Lower leg skin (tissue), 4 donors: Measurements from ENCODE around the gene GID4. TPM values are rescaled to one million over a fixed set of nuclear protein-coding genes. Genes with fewer than 3 reads are reported as not detected.

Source experiments
- DNase-seq, 2 donors: peaks; one replicate each; pipeline ENCODE4 v3.0.0-alpha.2; 2019; ENCODE audit warnings: low spot score in 2 of 2
- H3K4me3 ChIP-seq: fragments of 200-600 bp; sonication (generic); 2 replicates; pipeline ENCODE4 v1.5.1; 2017; ENCODE audit warnings: mild to moderate bottlenecking, low read depth; ENCODE audit not compliant: poor library complexity, severe bottlenecking
- POLR2A ChIP-seq, 2 donors: fragments of 450-650 bp; IDR thresholded peaks; one replicate each; pipeline ENCODE4 v1.6.1; 2016 to 2017; ENCODE audit warnings: antibody characterized with exemption in 2 of 2, mild to moderate bottlenecking in 1 of 2, moderate library complexity in 1 of 2
- WGBS, 2 donors: methylation state at CpG; one replicate each; pipeline ENCODE4 v1.1.5; 2018; 5-methylcytosine and 5-hydroxymethylcytosine counted together
- intact Hi-C: fragments of 100-400 bp; cut with DNase I; formaldehyde crosslinking; loops from one replicate; pipeline ENCODE4 v1.15.0; 2023; ENCODE audit warnings: low total_unique reads
- total RNA-seq, 4 donors: library from RNA; depleted of rRNA; stranded (reverse); fragments of >200 nt; gene quantifications; one replicate each; pipeline ENCODE4 v1.1.0, GENCODE V29; 2016
- TF ChIP-seq, protein P1 (sequence below), 3 donors: fragments of 450-650 bp; IDR thresholded peaks; one replicate each; pipeline ENCODE4 v1.5.1; 2016; ENCODE audit warnings: antibody characterized with exemption in 3 of 3, mild to moderate bottlenecking in 3 of 3, moderate library complexity in 2 of 3

The GID4 gene
- 10 to 100 TPM; 23.0 to 30.1 (median 24.1) TPM for total RNA-seq

DNA sequence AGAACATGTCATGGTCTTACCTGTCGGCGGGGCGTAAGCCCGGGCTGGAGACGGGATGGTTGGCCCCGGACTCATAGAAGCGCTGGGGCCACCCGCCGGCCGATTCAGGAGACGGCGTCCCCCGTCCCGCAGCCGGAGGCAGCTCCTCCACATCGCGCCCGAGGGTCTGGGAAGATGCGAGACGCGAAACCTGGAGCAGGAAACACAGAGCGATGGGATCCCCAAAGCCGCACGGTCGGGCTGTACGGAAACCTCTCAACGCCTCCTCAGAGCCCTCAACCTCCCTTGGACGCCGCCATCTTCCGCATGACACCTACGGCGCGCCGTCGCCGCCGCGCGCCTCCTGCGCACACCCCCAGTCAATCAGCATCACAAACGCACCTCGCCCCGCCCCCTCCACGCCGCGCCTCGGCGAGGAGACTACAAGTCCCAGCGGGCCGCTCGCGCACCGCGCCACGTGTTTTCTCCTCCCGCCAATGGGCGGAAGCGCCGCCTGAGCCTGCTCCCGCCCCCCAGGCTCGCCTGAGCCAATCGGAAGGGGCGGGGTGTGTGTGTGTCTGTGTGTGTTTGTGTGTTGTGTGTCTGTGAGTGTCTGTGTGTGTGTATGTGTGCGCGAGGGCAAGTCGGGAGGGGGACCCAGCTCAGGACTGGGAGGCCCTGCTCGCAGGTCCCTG lies at the start of gene GID4, which contains the start of gene ATPAF2:
TSS of gene GID4 (plus strand) at position 548 of the 674 bp plus-strand sequence. CDS start at position 605, 57 bp downstream.
TSS of gene ATPAF2 (minus strand) at position 308 of the 674 bp plus-strand sequence. CDS start at position 153, 155 bp downstream.
- peak within 1 kb of the TSS; percentile 75 for H3K4me3 ChIP-seq
- intact Hi-C loops = no loop called here
- DNase-seq = peak; percentile 99 to 100
- 0 to 1% methylated on average over 40 to 55 of the region's 67 CpGs for WGBS, 2 donors
- TF ChIP-seq POLR2A (IDR thresholded peaks at IDR 0.05) = no peak
- TF ChIP-seq, protein P1, sequence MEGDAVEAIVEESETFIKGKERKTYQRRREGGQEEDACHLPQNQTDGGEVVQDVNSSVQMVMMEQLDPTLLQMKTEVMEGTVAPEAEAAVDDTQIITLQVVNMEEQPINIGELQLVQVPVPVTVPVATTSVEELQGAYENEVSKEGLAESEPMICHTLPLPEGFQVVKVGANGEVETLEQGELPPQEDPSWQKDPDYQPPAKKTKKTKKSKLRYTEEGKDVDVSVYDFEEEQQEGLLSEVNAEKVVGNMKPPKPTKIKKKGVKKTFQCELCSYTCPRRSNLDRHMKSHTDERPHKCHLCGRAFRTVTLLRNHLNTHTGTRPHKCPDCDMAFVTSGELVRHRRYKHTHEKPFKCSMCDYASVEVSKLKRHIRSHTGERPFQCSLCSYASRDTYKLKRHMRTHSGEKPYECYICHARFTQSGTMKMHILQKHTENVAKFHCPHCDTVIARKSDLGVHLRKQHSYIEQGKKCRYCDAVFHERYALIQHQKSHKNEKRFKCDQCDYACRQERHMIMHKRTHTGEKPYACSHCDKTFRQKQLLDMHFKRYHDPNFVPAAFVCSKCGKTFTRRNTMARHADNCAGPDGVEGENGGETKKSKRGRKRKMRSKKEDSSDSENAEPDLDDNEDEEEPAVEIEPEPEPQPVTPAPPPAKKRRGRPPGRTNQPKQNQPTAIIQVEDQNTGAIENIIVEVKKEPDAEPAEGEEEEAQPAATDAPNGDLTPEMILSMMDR (IDR thresholded peaks at IDR 0.05) = peak in 1 of 3 donors; percentile 42

DNA sequence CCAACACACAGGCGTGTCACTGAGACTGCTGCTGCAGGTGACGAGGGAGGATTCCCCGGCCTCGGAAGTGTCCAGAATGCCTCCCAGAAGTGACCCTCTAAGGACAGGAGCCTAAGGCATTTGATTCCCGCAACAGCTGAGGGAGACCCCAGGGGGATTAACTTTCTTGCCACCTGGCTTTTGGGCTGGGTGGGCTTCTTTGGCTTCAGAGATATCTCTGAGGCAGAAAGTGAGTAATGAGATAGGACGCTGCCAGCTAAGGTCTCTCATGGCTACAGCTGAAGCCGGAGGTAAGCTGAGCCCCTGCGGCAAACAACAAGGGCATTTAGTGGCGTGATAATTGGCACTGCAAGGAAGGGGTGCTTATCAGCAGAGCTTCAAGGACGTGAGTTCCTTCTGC lies 49.6 kb upstream of the GID4 start:
- no peak for DNase-seq
- 80 to 81% methylated on average over 10 of the region's 10 CpGs for WGBS, 2 donors
- TF ChIP-seq, protein P1 (IDR thresholded peaks at IDR 0.05) = no peak
- no peak for TF ChIP-seq POLR2A (IDR thresholded peaks at IDR 0.05)
- no peak overlapping the region for H3K4me3 ChIP-seq
- intact Hi-C loops = no loop called here

DNA sequence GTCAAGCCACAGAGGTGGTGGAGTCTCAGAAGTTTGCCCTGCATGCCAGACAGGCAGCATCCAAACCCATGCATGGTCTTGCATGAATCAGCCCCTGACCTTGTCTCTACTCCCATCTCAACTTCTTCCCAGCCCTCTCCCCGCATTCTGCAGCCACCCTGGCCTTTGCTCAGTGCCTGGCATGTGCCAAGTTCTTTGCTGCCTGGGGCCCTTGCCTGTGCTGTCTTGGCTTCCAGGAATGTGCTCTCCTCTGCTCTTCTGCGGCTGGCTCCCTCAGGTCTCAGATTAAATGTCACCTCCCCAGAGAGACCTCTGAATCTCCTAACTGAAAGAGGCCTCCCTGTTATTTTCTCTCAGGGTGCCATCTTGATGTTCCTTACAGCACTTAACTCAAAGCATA lies 48.9 kb upstream of the GID4 start:
- 60 to 68% methylated on average over 2 of the region's 2 CpGs for WGBS, 2 donors
- no peak for DNase-seq
- intact Hi-C loops = no loop called here
- TF ChIP-seq, protein P1 (IDR thresholded peaks at IDR 0.05) = no peak
- H3K4me3 ChIP-seq = no peak overlapping the region

GRCh38 chr17:17993366-17993765 lies 45.8 kb upstream of the GID4 start:
- intact Hi-C loops = no loop called here
- H3K4me3 ChIP-seq = no peak overlapping the region

GRCh38 chr17:17993852-17994251 lies 45.4 kb upstream of the GID4 start:
- intact Hi-C loops = no loop called here
- no peak overlapping the region for H3K4me3 ChIP-seq
- no peak for DNase-seq
- TF ChIP-seq POLR2A (IDR thresholded peaks at IDR 0.05) = no peak
- TF ChIP-seq, protein P1 (IDR thresholded peaks at IDR 0.05) = no peak
- WGBS, 2 donors = 93 to 96% methylated on average over 12 of the region's 12 CpGs

More at GRCh38 chr17:17993366-17993765, 45.8 kb upstream of the GID4 start:
- no peak for DNase-seq
- no peak for TF ChIP-seq POLR2A (IDR thresholded peaks at IDR 0.05)
- TF ChIP-seq, protein P1 (IDR thresholded peaks at IDR 0.05) = no peak
- WGBS, 2 donors = 86 to 93% methylated on average over 2 of the region's 2 CpGs
